H1 (cell line): Measurements from ENCODE around the gene STOML1. TPM values are rescaled to one million over a fixed set of nuclear protein-coding genes. Genes with fewer than 3 reads are reported as not detected.
A peak's percentile ranks its signal among the peaks of the same experiment; 100 is the strongest.

Source experiments
- CTCF ChIA-PET: fragments of 300-600 bp; sonication (Branson Sonifier 250); formaldehyde crosslinking; loops from one replicate; lab custom pipeline; 2021; ENCODE audit not compliant: partially characterized antibody; lab: Charles Lee
- POLR2A ChIA-PET: fragments of 300-600 bp; sonication (Branson Sonifier 250); formaldehyde crosslinking; loops from one replicate; lab custom pipeline; 2021; ENCODE audit warnings: inconsistent platforms; ENCODE audit not compliant: partially characterized antibody; lab: Charles Lee
- DNase-seq, 2 experiments: peaks; one replicate each; pipeline versions ENCODE4 v3.0.0 to v3.0.0-alpha.2; 2010 to 2022; ENCODE audit warnings: low spot score in 2 of 2, low read depth in 1 of 2, mixed read lengths in 1 of 2
- FAIRE-seq: peaks from 2 replicates; lab custom pipeline; 2011; peaks lifted over from hg19 to GRCh38; lab: Jason Lieb, UNC
- H2AFZ ChIP-seq: 2 replicates; pipeline ENCODE4 v1.8.1; 2012; ENCODE audit warnings: low read length, inconsistent platforms
- H2AK5ac ChIP-seq: 2 replicates; pipeline ENCODE4 v1.6.1; 2013; ENCODE audit warnings: low read depth, low read length
- H2BK120ac ChIP-seq: replicated peaks from 2 replicates; pipeline ENCODE3; 2013; ENCODE audit warnings: low read depth, low read length, inconsistent platforms
- H2BK12ac ChIP-seq: 2 replicates; pipeline ENCODE4 v1.6.1; 2013; ENCODE audit warnings: low read depth, low read length
- H2BK15ac ChIP-seq: 2 replicates; pipeline ENCODE4 v1.6.1; 2013; ENCODE audit warnings: low read length
- H2BK20ac ChIP-seq: 2 replicates; pipeline ENCODE4 v1.6.1; 2013; ENCODE audit warnings: low read length
- H2BK5ac ChIP-seq: 2 replicates; pipeline ENCODE4 v1.6.1; 2013; ENCODE audit warnings: low read depth, low read length
- H3K14ac ChIP-seq: 2 replicates; pipeline ENCODE4 v1.6.1; 2013; ENCODE audit warnings: inconsistent platforms; ENCODE audit not compliant: insufficient read length
- H3K18ac ChIP-seq: 2 replicates; pipeline ENCODE4 v1.6.1; 2013; ENCODE audit warnings: low read length; ENCODE audit errors: extremely low read depth
- H3K23ac ChIP-seq: 2 replicates; pipeline ENCODE4 v1.6.1; 2013; ENCODE audit warnings: inconsistent platforms; ENCODE audit not compliant: insufficient read length
- H3K23me2 ChIP-seq: 2 replicates; pipeline ENCODE4 v1.6.1; 2013; ENCODE audit warnings: low read depth, low read length
- H3K27ac ChIP-seq: 2 replicates; pipeline ENCODE4 v1.6.1; 2011; ENCODE audit warnings: low read depth, low read length, inconsistent platforms
- H3K27me3 ChIP-seq, 4 experiments: replicated peaks in 1 of 4; 1 replicate in 1 of 4; 2 replicates in 3 of 4; pipeline versions ENCODE4 v1.6.1 to v1.8.1; 2011 to 2013; ENCODE audit warnings: low read length in 3 of 4, mild to moderate bottlenecking in 3 of 4, inconsistent platforms in 2 of 4, mixed read lengths in 2 of 4, moderate library complexity in 1 of 4; ENCODE audit not compliant: control insufficient read depth in 3 of 4, insufficient read depth in 3 of 4; ENCODE audit errors: extremely low read depth in 1 of 4
- H3K36me3 ChIP-seq, 4 experiments: 2 replicates each; pipeline versions ENCODE4 v1.6.1 to v1.8.1; 2011 to 2013; ENCODE audit warnings: mild to moderate bottlenecking in 4 of 4, low read length in 3 of 4, moderate library complexity in 2 of 4, control low read depth in 1 of 4, inconsistent platforms in 1 of 4; ENCODE audit not compliant: insufficient read depth in 4 of 4, control insufficient read depth in 2 of 4
- H3K4ac ChIP-seq: replicated peaks from 2 replicates; pipeline ENCODE3; 2013; ENCODE audit warnings: low read length, low read depth, mixed read lengths, inconsistent platforms; ENCODE audit not compliant: insufficient read length
- H3K4me1 ChIP-seq, 4 experiments: replicated peaks in 1 of 4; 1 replicate in 1 of 4; 2 replicates in 3 of 4; pipeline versions ENCODE4 v1.6.1 to v1.8.1; 2011 to 2013; ENCODE audit warnings: low read length in 3 of 4, inconsistent platforms in 2 of 4, mixed read lengths in 1 of 4; ENCODE audit not compliant: insufficient read depth in 4 of 4, control insufficient read depth in 3 of 4
- H3K4me2 ChIP-seq, 2 experiments: 2 replicates each; pipeline versions ENCODE4 v1.6.1 to v1.8.1; 2011 to 2013; ENCODE audit warnings: low read depth in 2 of 2, low read length in 2 of 2, control low read depth in 1 of 2, inconsistent platforms in 1 of 2, mild to moderate bottlenecking in 1 of 2; ENCODE audit not compliant: insufficient read depth in 1 of 2
- H3K4me3 ChIP-seq, 4 experiments: fragments of 200-600, 300-600 bp in 1 of 4; sonication (generic), shearing (Covaris generic), sonication (Bioruptor Twin) in 1 of 4; 2 replicates each; pipeline versions ENCODE4 v1.5.1 to v1.8.1; 2011 to 2016; ENCODE audit warnings: low read length in 4 of 4, low read depth in 3 of 4, control low read depth in 2 of 4, inconsistent platforms in 2 of 4, mild to moderate bottlenecking in 2 of 4, mixed read lengths in 1 of 4, moderate library complexity in 1 of 4; ENCODE audit not compliant: insufficient read depth in 2 of 4; ENCODE audit errors: extremely low read depth in 1 of 4
- H3K56ac ChIP-seq: replicated peaks from 2 replicates; pipeline ENCODE3; 2013; ENCODE audit warnings: low read depth, mild to moderate bottlenecking, mixed read lengths, low read length, inconsistent platforms; ENCODE audit not compliant: insufficient read length
- H3K79me1 ChIP-seq: 2 replicates; pipeline ENCODE4 v1.6.1; 2013; ENCODE audit warnings: low read depth, low read length, control low read depth
- H3K79me2 ChIP-seq, 2 experiments: 2 replicates each; pipeline versions ENCODE4 v1.6.1 to v1.8.1; 2012 to 2013; ENCODE audit warnings: low read length in 2 of 2, mild to moderate bottlenecking in 2 of 2, inconsistent platforms in 1 of 2; ENCODE audit not compliant: insufficient read depth in 2 of 2, control insufficient read depth in 1 of 2
- H3K9ac ChIP-seq, 4 experiments: replicated peaks in 1 of 4; 1 replicate in 1 of 4; 2 replicates in 3 of 4; pipeline versions ENCODE4 v1.6.1 to v1.8.1; 2011 to 2013; ENCODE audit warnings: low read depth in 3 of 4, low read length in 3 of 4, control low read depth in 2 of 4, mild to moderate bottlenecking in 2 of 4, moderate library complexity in 2 of 4, inconsistent platforms in 1 of 4; ENCODE audit errors: extremely low read depth in 1 of 4
- H3K9me3 ChIP-seq, 2 experiments: 2 replicates each; pipeline versions ENCODE4 v1.6.1 to v1.8.1; 2012 to 2013; ENCODE audit warnings: mild to moderate bottlenecking in 2 of 2, moderate library complexity in 2 of 2, control low read depth in 1 of 2, inconsistent platforms in 1 of 2, low read depth in 1 of 2, low read length in 1 of 2, mixed read lengths in 1 of 2; ENCODE audit not compliant: insufficient read depth in 2 of 2
- H4K20me1 ChIP-seq, 2 experiments: replicated peaks in 1 of 2; 2 replicates each; pipeline versions ENCODE3 to v1.8.1; 2011 to 2013; ENCODE audit warnings: inconsistent platforms in 2 of 2, low read length in 2 of 2, mild to moderate bottlenecking in 1 of 2; ENCODE audit not compliant: insufficient read depth in 2 of 2, control insufficient read depth in 1 of 2
- H4K5ac ChIP-seq: 2 replicates; pipeline ENCODE4 v1.6.1; 2013; ENCODE audit warnings: low read length, low read depth, mixed read lengths, inconsistent platforms; ENCODE audit not compliant: insufficient read length
- H4K8ac ChIP-seq: 2 replicates; pipeline ENCODE4 v1.8.0; 2013; ENCODE audit warnings: mild to moderate bottlenecking, moderate library complexity, low read length, inconsistent platforms; ENCODE audit not compliant: insufficient read depth; ENCODE audit errors: extremely low read depth
- H4K91ac ChIP-seq: replicated peaks from 2 replicates; pipeline ENCODE3; 2013; ENCODE audit warnings: low read length, mixed read lengths, inconsistent platforms; ENCODE audit not compliant: insufficient read length
- ASH2L ChIP-seq: fragments of 200-600, 300-600 bp; sonication (generic); IDR thresholded peaks from one replicate; pipeline ENCODE4 v1.7.1; 2017; ENCODE audit warnings: low read length
- ATF3 ChIP-seq: IDR thresholded peaks from 2 replicates; pipeline ENCODE4 v1.6.1; 2011; ENCODE audit warnings: low read depth, mild to moderate bottlenecking, low read length; ENCODE audit not compliant: insufficient read depth
- BRCA1 ChIP-seq: IDR thresholded peaks from 2 replicates; pipeline ENCODE4 v1.6.1; 2012; ENCODE audit warnings: low read depth, low read length, improper control_type of control experiment
- CREB1 ChIP-seq: IDR thresholded peaks from 2 replicates; pipeline ENCODE4 v1.6.1; 2012; ENCODE audit warnings: inconsistent platforms
- CTCF ChIP-seq, 3 experiments: IDR thresholded peaks; 1 replicate in 2 of 3; 2 replicates in 1 of 3; pipeline versions ENCODE4 v1.5.1 to v1.6.1; 2011; ENCODE audit warnings: low read length in 3 of 3, mild to moderate bottlenecking in 3 of 3, inconsistent platforms in 2 of 3, low read depth in 1 of 3, moderate library complexity in 1 of 3; ENCODE audit not compliant: insufficient read depth in 1 of 3; ENCODE audit errors: control extremely low read depth in 1 of 3
- EP300 ChIP-seq, 2 experiments: IDR thresholded peaks; 1 replicate in 1 of 2; 2 replicates in 1 of 2; pipeline ENCODE4 v1.6.1; 2011 to 2012; ENCODE audit warnings: low read depth in 2 of 2, low read length in 2 of 2, mild to moderate bottlenecking in 2 of 2, borderline replicate concordance in 1 of 2, inconsistent platforms in 1 of 2, moderate library complexity in 1 of 2
- EZH2 ChIP-seq: fragments of 200-600 bp; sonication (generic); IDR thresholded peaks from 2 replicates; pipeline ENCODE4 v1.7.1; 2012; ENCODE audit warnings: low read depth, mild to moderate bottlenecking, moderate library complexity, low read length, inconsistent platforms; ENCODE audit not compliant: severe bottlenecking
- GABPA ChIP-seq: IDR thresholded peaks from 2 replicates; pipeline ENCODE4 v1.6.1; 2011; ENCODE audit warnings: mild to moderate bottlenecking, low read length, moderate library complexity, borderline replicate concordance; ENCODE audit not compliant: insufficient read depth
- GTF2F1 ChIP-seq: IDR thresholded peaks from 2 replicates; pipeline ENCODE4 v1.6.1; 2012; ENCODE audit warnings: low read depth, low read length, improper control_type of control experiment, borderline replicate concordance
- SP2 ChIP-seq: IDR thresholded peaks from 2 replicates; pipeline ENCODE4 v1.6.1; 2012; ENCODE audit warnings: mild to moderate bottlenecking, low read length, inconsistent platforms
- TAF1 ChIP-seq: IDR thresholded peaks from 2 replicates; pipeline ENCODE4 v1.6.1; 2011; ENCODE audit warnings: mild to moderate bottlenecking, low read depth, low read length
- WGBS, 2 experiments: shearing (Covaris generic) in 1 of 2; methylation state at CpG; one replicate each; pipeline versions ENCODE4 v1.1.6 to v1.1.7; 2013 to 2015; ENCODE audit warnings: low lambda C conversion rate in 2 of 2, mixed read lengths in 2 of 2, inconsistent platforms in 1 of 2, low coverage in 1 of 2, missing lambda C conversion rate in 1 of 2; ENCODE audit not compliant: insufficient replicate concordance in 2 of 2, insufficient coverage in 1 of 2, insufficient read length in 1 of 2; ENCODE audit errors: extremely low coverage in 1 of 2, missing lambda C conversion rate in 1 of 2; 5-methylcytosine and 5-hydroxymethylcytosine counted together
- polyA plus RNA-seq, 7 experiments: library from polyadenylated mRNA; depleted of rRNA in 3 of 7; stranded (reverse) in 5 of 7; unstranded in 2 of 7; fragments of >200 nt in 5 of 7; fragments of 200-250 nt in 2 of 7; gene quantifications; 1 replicate in 5 of 7; 2 replicates in 1 of 7; 4 replicates in 1 of 7; pipeline versions ENCODE4 v1.2.1 to v1.2.3, GENCODE V29; 2011 to 2013; ENCODE audit warnings: missing spikeins in 2 of 7, mixed read lengths in 2 of 7
- total RNA-seq: library from RNA; stranded (reverse); fragmentation: NEBNext Ultra II Directional; extraction: Animal tissue kit (Norgen Biotek cat#: 25700); gene quantifications from 2 replicates; pipeline ENCODE4 v1.2.1, GENCODE V29; 2021

Gene STOML1
- total and polyA plus RNA-seq, 2 of the 8 experiments (the other 6 are each of a cell fraction or from before 2014, with no cell fraction given): 2.6 to 3.2 TPM

GRCh38 chr15:73991260-73991659, 835 bp downstream of the STOML1 start:
- Histone ChIP-seq H4K91ac (no peak overlapping the region), H3K9me3 (no peaks in the 10 kb centered on the region), H3K56ac (no peak overlapping the region), H3K4me2 (peak overlapping the region; percentile 46 to 92), H2BK12ac (no peak overlapping the region), H2BK120ac (no peak overlapping the region), H3K36me3 (no peaks in the 10 kb centered on the region), H4K8ac (no peak overlapping the region), H2AFZ (no peak overlapping the region), H2AK5ac (no peak overlapping the region), H3K23ac (no peak overlapping the region), H3K79me2 (peaks cover 0 to 8% of the 10 kb centered on the region in 2 experiments; a peak in 2 of 4 replicates), H3K79me1 (no peaks in the 10 kb centered on the region), H3K18ac (no peak overlapping the region), H3K14ac (no peak overlapping the region), H3K27ac (no peak overlapping the region), H3K4ac (no peak overlapping the region), H3K9ac (no peak overlapping the region), H4K20me1 (peaks cover 0 to 3% of the 10 kb centered on the region in 2 experiments), H3K27me3 (peaks cover 0 to 8% (median 1%) of the 10 kb centered on the region in 4 experiments; a peak in 1 of 7 replicates), H3K4me3 (peak overlapping the region; percentile 33 to 90 (median 62); a peak in 7 of 8 replicates), H3K4me1 (peaks cover 0 to 7% (median under 1%) of the 10 kb centered on the region in 4 experiments; a peak in 4 of 7 replicates), H3K23me2 (peaks cover 11% of the 10 kb centered on the region; the same call in 1 of the 2 replicates), H2BK15ac (no peak overlapping the region), H4K5ac (no peak overlapping the region), H2BK20ac (no peak overlapping the region), H2BK5ac (no peak overlapping the region)
- DNase-seq (no peak), FAIRE-seq (no peak)
- CTCF ChIA-PET: interaction anchor here (0.6 to 11.4 kb wide), 7 partner anchors 10 to 615 kb away, joined by 3 to 167 read pairs (median 5); no protein-coding TSS in a partner anchor
- 88% methylated on average over 5 of the region's 5 CpGs; no CpG with 5 or more reads in 1 of the 2 experiments for WGBS, 2 experiments
- POLR2A ChIA-PET: no interaction called here
- TF ChIP-seq BRCA1: no peak
- no peak for TF ChIP-seq CTCF (IDR thresholded peaks at IDR 0.05; ENCODE audit: control extremely low read depth in 1 of 3, insufficient read depth in 1 of 3, low read depth in 1 of 3, low read length in 3 of 3)
- no peak for TF ChIP-seq EZH2
- TF ChIP-seq CREB1: no peak
- TF ChIP-seq TAF1: no peak
- no peak for TF ChIP-seq ASH2L
- TF ChIP-seq GTF2F1: no peak
- no peak for TF ChIP-seq SP2
- TF ChIP-seq ATF3: no peak
- no peak for TF ChIP-seq GABPA
- no peak for TF ChIP-seq EP300 (IDR thresholded peaks at IDR 0.05; ENCODE audit: borderline replicate concordance in 1 of 2, low read depth in 2 of 2, low read length in 2 of 2)
